EL (cell line): ENCODE measurements around the gene MFN2.

Experiments
- DNase-seq: peaks from one replicate; pipeline ENCODE4 v3.0.0-alpha.2; 2016

MFN2 gene

DNA sequence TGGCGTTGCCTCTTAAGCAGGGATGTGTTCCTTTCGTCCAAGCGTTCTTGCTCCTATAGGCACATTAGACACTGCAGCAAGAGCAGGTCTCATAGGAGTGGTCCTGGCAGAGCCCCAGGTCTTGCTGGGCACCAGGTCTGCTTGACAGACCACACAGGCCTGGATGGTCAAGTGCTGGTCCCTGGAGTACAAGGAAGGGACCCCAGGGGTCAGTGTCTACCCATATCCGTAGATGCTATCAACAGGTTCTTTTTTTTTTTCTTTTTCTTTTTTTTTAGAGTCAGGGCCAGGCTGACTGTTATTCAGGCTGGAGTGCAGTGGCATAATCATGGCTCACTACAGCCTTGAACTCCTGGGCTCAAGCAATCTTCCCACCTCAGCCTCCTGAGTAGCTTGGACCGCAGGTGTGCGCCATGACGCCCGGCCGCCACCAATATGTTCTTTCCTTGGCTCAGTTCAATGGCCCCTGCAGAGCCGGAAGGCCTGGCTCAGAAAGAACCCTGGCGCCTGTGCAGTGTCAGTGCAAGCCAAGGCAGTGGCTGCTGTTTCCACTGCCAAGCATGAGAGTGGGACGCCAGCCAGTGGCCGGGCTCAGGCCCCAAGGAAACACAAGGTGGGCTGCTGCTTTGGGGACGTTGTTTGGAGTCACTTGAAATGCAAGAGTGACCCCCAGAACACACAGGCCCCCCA is 72.9 kb downstream of the MFN2 start:
- no peak for DNase-seq

- no peak for DNase-seq
These were observed 73.7 kb downstream of the MFN2 start for GRCh38 chr1:12053752-12054548.

- DNase-seq = no peak
These were observed 75.0 kb downstream of the MFN2 start for GRCh38 chr1:12055259-12055658.

GRCh38 chr1:12056331-12056841 is 76.1 kb downstream of the MFN2 start:
- DNase-seq = no peak

DNA sequence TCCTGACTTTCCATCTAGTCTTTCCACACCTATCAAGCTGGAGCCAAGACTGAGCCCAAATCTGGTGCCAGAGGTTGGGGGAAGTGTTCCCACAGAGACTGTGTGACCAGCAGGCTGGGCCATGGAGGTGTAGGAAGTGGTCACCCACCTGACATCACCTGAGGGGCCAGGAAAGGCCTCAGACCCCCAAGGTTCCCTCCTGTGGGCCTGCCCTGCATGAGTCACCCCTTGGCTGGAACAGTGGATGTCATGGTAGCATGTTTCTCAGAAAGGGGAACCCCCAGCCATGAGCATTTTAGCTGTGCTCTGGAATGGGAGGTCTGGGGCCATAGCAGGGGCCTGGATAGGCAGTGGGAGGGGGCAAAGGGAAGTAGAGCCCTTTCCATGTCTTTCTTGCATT is 77.1 kb downstream of the MFN2 start:
- DNase-seq = no peak

GRCh38 chr1:12057940-12058687 is 77.9 kb downstream of the MFN2 start:
- DNase-seq = no peak

DNA sequence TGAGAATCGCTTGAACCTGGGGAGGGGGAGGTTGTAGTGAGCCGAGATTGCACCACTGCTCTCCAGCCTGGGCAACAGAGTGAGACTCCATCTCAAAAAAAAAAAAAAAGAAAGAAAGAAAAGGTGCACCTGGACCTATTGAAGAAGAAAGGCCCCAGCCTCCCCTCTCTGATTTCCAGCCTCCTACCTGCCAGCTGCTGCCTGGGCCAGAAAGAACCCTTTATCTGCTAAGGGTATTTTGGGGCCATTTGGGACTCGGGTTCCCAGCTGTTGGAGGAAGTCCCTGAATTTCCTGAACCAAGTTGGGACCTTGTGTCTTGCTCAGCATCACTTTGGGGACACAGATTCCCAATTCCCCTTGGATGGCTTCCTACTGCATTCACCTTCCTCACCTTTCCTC is 79.0 kb downstream of the MFN2 start:
- no peak for DNase-seq

DNA sequence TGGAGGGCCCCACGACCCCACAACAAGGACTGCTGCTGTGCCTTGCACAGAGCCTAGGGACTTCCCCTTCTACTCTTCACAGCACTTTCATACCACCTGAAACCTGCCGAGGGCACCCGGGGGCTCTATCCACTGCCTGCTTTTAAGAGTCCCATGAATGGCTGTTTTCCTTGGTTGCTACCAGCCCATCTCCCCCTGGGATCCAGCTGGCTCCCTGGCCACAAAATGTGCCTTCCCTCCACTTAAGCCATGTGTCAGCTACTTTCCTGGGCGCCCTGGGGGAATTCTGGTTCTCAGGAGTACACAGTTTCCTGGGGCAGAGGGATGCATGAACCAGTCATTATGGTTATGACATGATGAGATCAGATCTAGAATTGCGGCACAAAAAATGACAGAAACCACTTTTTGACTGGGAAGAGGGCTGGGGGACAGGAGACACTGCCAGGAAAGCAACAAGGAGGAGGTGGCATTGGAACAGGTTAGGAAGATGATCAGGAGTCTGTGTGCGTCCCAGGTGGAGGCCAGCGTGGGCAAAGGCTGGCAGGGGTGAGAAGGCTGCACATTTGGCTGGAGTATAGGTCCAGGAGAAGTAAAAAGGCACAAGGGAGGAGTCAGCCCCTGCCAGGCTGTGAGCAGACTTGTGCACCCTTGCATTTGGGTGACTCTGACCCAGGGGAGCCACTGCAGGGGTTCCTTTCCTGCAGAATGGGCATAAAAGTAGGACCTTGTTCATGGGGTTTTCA is 79.6 kb downstream of the MFN2 start:
- DNase-seq = no peak

GRCh38 chr1:12060500-12060899 is 80.3 kb downstream of the MFN2 start:
- DNase-seq = no peak
